AG04450 (cell line): ENCODE data around the gene GRIN2A. TPM values are rescaled to one million over a fixed set of nuclear protein-coding genes. Genes with fewer than 3 reads are reported as not detected.

ENCODE experiments used
- CTCF ChIA-PET: fragments of 300-600, 350-600 bp; formaldehyde crosslinking; extraction: SDS; loops from one replicate; lab custom pipeline; 2022; ENCODE audit warnings: antibody characterized with exemption, inconsistent platforms; lab: Charles Lee
- POLR2A ChIA-PET: fragments of 350-600 bp; formaldehyde crosslinking; extraction: SDS; loops from one replicate; lab custom pipeline; 2021; ENCODE audit warnings: antibody characterized with exemption, inconsistent platforms; lab: Yijun Ruan, JAX
- DNase-seq: peaks from one replicate; pipeline ENCODE4 v3.0.0-alpha.2; 2011; ENCODE audit warnings: low read depth, low spot score
- H3K27ac ChIP-seq: one replicate; pipeline ENCODE4 v1.5.1; 2012; ENCODE audit warnings: low read depth, low read length, control low read depth
- H3K27me3 ChIP-seq: one replicate; pipeline ENCODE4 v1.6.0; 2012; ENCODE audit warnings: low read length; ENCODE audit not compliant: control insufficient read depth, insufficient read depth
- H3K4me3 ChIP-seq: 2 replicates; pipeline ENCODE4 v1.5.1; 2011; ENCODE audit warnings: mild to moderate bottlenecking, low read depth, low read length, control low read depth
- H3K9me3 ChIP-seq: 2 replicates; pipeline ENCODE4 v1.5.1; 2012; ENCODE audit warnings: low read length; ENCODE audit not compliant: control insufficient read depth, insufficient read depth
- CTCF ChIP-seq: IDR thresholded peaks from 2 replicates; pipeline ENCODE4 v1.5.1; 2011; ENCODE audit warnings: low read depth, low read length, control low read depth, inconsistent platforms
- polyA plus RNA-seq: library from polyadenylated mRNA; depleted of rRNA; stranded (reverse); fragments of >200 nt; gene quantifications from 2 replicates; pipeline ENCODE4 v1.2.3, GENCODE V29; 2011

Gene GRIN2A
- polyA plus RNA-seq, 1 experiment, result not detected

- H3K4me3 ChIP-seq, result no peak overlapping the region
- ChIA-PET POLR2A (no interaction called here), CTCF (interaction anchor here (0.6 to 0.7 kb wide), 2 partner anchors 1041 to 1518 kb away, joined by 3 read pairs; no protein-coding TSS in a partner anchor)
- no peak for DNase-seq
- no peak for TF ChIP-seq CTCF
- no peak overlapping the region for H3K27ac ChIP-seq
- H3K27me3 ChIP-seq, result no peaks in the 10 kb centered on the region
- H3K9me3 ChIP-seq, result peaks cover 27% of the 10 kb centered on the region
Measured at GRCh38 chr16:10180042-10180770, 2.0 kb downstream of the GRIN2A start.

- H3K27ac ChIP-seq, result no peak overlapping the region
- H3K4me3 ChIP-seq, result no peak overlapping the region
- ChIA-PET POLR2A (no interaction called here), CTCF (no interaction called here)
- no peak for TF ChIP-seq CTCF
- H3K27me3 ChIP-seq, result no peaks in the 10 kb centered on the region
- H3K9me3 ChIP-seq, result peaks cover 27% of the 10 kb centered on the region
- no peak for DNase-seq
Measured at GRCh38 chr16:10178526-10178925, 3.7 kb downstream of the GRIN2A start.

- ChIA-PET POLR2A (no interaction called here), CTCF (no interaction called here)
- H3K27me3 ChIP-seq, result no peaks in the 10 kb centered on the region
- DNase-seq, result no peak
- TF ChIP-seq CTCF, result no peak
- H3K27ac ChIP-seq, result no peak overlapping the region
- H3K4me3 ChIP-seq, result no peak overlapping the region
- H3K9me3 ChIP-seq, result peaks cover 27% of the 10 kb centered on the region
Measured at GRCh38 chr16:10178080-10178479, 4.1 kb downstream of the GRIN2A start.

GRCh38 chr16:10172848-10173655 is 9.2 kb downstream of the GRIN2A start:
- no peak overlapping the region for H3K4me3 ChIP-seq
- CTCF ChIA-PET, result no interaction called here
- H3K27ac ChIP-seq, result no peak overlapping the region
- POLR2A ChIA-PET, result no interaction called here
- no peak for TF ChIP-seq CTCF
- no peak for DNase-seq
- H3K9me3 ChIP-seq, result no peaks in the 10 kb centered on the region; the same call in 1 of the 2 replicates
- H3K27me3 ChIP-seq, result no peaks in the 10 kb centered on the region

GRCh38 chr16:10171221-10171620 is 11.0 kb downstream of the GRIN2A start:
- TF ChIP-seq CTCF, result no peak
- no peak overlapping the region for H3K27ac ChIP-seq
- ChIA-PET CTCF (no interaction called here), POLR2A (no interaction called here)
- no peaks in the 10 kb centered on the region; the same call in 1 of the 2 replicates for H3K9me3 ChIP-seq
- no peak overlapping the region for H3K4me3 ChIP-seq
- no peak for DNase-seq
- no peaks in the 10 kb centered on the region for H3K27me3 ChIP-seq
